ENCODE measurements around the gene PPP2R2B. TPM values are rescaled to one million over a fixed set of nuclear protein-coding genes. Genes with fewer than 3 reads are reported as not detected.

PPP2R2B gene
- total RNA-seq, 1 donor from 2014 or later: 1.2 TPM

GRCh38 chr5:146707316-146707715, 171.2 kb downstream of the PPP2R2B start:
- DNase-seq (peak; percentile 52), ATAC-seq (no peak)
- Histone ChIP-seq H3K4me3 (no peak overlapping the region), H3K36me3 (no peaks in the 10 kb centered on the region), H3K27me3 (no peaks in the 10 kb centered on the region), H3K27ac (no peak overlapping the region), H3K4me1 (no peaks in the 10 kb centered on the region), H3K9me3 (no peaks in the 10 kb centered on the region)
- TF ChIP-seq CTCF (IDR thresholded peaks at IDR 0.05): no peak
- intact Hi-C loops (cut with DNase I): no loop called here

- TF ChIP-seq CTCF (IDR thresholded peaks at IDR 0.05): no peak
- H3K4me3 ChIP-seq: no peak overlapping the region
- H3K36me3 ChIP-seq: no peaks in the 10 kb centered on the region
- H3K27ac ChIP-seq: no peak overlapping the region
- no peaks in the 10 kb centered on the region for H3K4me1 ChIP-seq
- no peak for ATAC-seq
- H3K9me3 ChIP-seq: no peaks in the 10 kb centered on the region
- intact Hi-C loops (cut with DNase I): no loop called here
- peak; percentile 63 for DNase-seq
- H3K27me3 ChIP-seq: no peaks in the 10 kb centered on the region
These were observed 172.1 kb downstream of the PPP2R2B start for GRCh38 chr5:146706321-146706972.

- Histone ChIP-seq H3K27me3 (no peaks in the 10 kb centered on the region), H3K4me3 (no peak overlapping the region), H3K9me3 (no peaks in the 10 kb centered on the region), H3K36me3 (no peaks in the 10 kb centered on the region), H3K4me1 (no peaks in the 10 kb centered on the region), H3K27ac (no peak overlapping the region)
- intact Hi-C loops (cut with DNase I): no loop called here
- DNase-seq: no peak
- TF ChIP-seq CTCF (IDR thresholded peaks at IDR 0.05): no peak
- no peak for ATAC-seq
These were observed 173.4 kb downstream of the PPP2R2B start for GRCh38 chr5:146704949-146705665.

GRCh38 chr5:146703899-146704298, 174.7 kb downstream of the PPP2R2B start:
- Histone ChIP-seq H3K27me3 (no peaks in the 10 kb centered on the region), H3K9me3 (no peaks in the 10 kb centered on the region), H3K4me1 (no peaks in the 10 kb centered on the region), H3K4me3 (no peak overlapping the region), H3K36me3 (no peaks in the 10 kb centered on the region), H3K27ac (no peak overlapping the region)
- DNase-seq (no peak), ATAC-seq (no peak)
- no peak for TF ChIP-seq CTCF (IDR thresholded peaks at IDR 0.05)
- intact Hi-C loops (cut with DNase I): no loop called here

- H3K4me1 ChIP-seq: no peaks in the 10 kb centered on the region
- no peaks in the 10 kb centered on the region for H3K36me3 ChIP-seq
- ATAC-seq (no peak), DNase-seq (no peak)
- H3K27me3 ChIP-seq: no peaks in the 10 kb centered on the region
- no peak for TF ChIP-seq CTCF (IDR thresholded peaks at IDR 0.05)
- no peaks in the 10 kb centered on the region for H3K9me3 ChIP-seq
- intact Hi-C loops (cut with DNase I): no loop called here
- no peak overlapping the region for H3K4me3 ChIP-seq
- no peak overlapping the region for H3K27ac ChIP-seq
These were observed 175.1 kb downstream of the PPP2R2B start for GRCh38 chr5:146703499-146703898.

All from upper lobe of right lung (tissue), 1 donor.